GM11168 (cell line): ENCODE results near the gene NLRP1.

ENCODE experiments used
- in situ Hi-C: fragments of 300-500 bp; cut with MboI; formaldehyde crosslinking; loops from one replicate; pipeline ENCODE4 v1.12.0; 2022; ENCODE audit warnings: low sequenced_read_pairs; ENCODE audit not compliant: unreplicated experiment

The NLRP1 gene

GRCh38 chr17:5485270-5486205, 98.8 kb downstream of the NLRP1 start, which contains the start of gene DERL2:
DERL2 (minus strand) TSS chr17:5486178; CDS start chr17:5486161, 17 bp downstream.
- in situ Hi-C loops = no loop called here

GRCh38 chr17:5481451-5481850, 102.9 kb downstream of the NLRP1 start:
- in situ Hi-C loops = no loop called here

GRCh38 chr17:5480962-5481361, 103.3 kb downstream of the NLRP1 start:
- in situ Hi-C loops = no loop called here

GRCh38 chr17:5478992-5479391, 105.3 kb downstream of the NLRP1 start:
- in situ Hi-C loops = no loop called here

- in situ Hi-C loops = no loop called here
Observed at GRCh38 chr17:5473906-5474305, 110.4 kb downstream of the NLRP1 start.

- in situ Hi-C loops = no loop called here
Observed at GRCh38 chr17:5472511-5472910, 111.8 kb downstream of the NLRP1 start.

- in situ Hi-C loops = no loop called here
Observed at GRCh38 chr17:5468075-5468473, 116.2 kb downstream of the NLRP1 start.

GRCh38 chr17:5467416-5467815, 116.9 kb downstream of the NLRP1 start:
- in situ Hi-C loops = no loop called here

GRCh38 chr17:5466295-5466694, 118.0 kb downstream of the NLRP1 start:
- in situ Hi-C loops = no loop called here

- in situ Hi-C loops = no loop called here
Observed at GRCh38 chr17:5464717-5465507, 119.4 kb downstream of the NLRP1 start.
